Caki2 (cell line): Measurements from ENCODE around the gene HGS. TPM values are rescaled to one million over a fixed set of nuclear protein-coding genes. Genes with fewer than 3 reads are reported as not detected.
A peak's percentile ranks its signal among the peaks of the same experiment; 100 is the strongest.

Source experiments
- DNase-seq: peaks from one replicate; pipeline ENCODE4 v3.0.0-alpha.2; 2015; ENCODE audit warnings: low read depth
- in situ Hi-C: cut with HindIII; loops from 2 replicates; pipeline ENCODE4 v1.10.0; 2016; ENCODE audit warnings: low sequenced_read_pairs, low pct_unique_long_range_greater_than_20kb, mixed read lengths
- total RNA-seq: library from RNA; depleted of rRNA; stranded (reverse); fragments of >200 nt; shearing (Covaris generic); gene quantifications from 2 replicates; pipeline ENCODE4 v1.2.3, GENCODE V29; 2014; ENCODE audit warnings: low replicate concordance; rRNA removed

Gene HGS, protein sequence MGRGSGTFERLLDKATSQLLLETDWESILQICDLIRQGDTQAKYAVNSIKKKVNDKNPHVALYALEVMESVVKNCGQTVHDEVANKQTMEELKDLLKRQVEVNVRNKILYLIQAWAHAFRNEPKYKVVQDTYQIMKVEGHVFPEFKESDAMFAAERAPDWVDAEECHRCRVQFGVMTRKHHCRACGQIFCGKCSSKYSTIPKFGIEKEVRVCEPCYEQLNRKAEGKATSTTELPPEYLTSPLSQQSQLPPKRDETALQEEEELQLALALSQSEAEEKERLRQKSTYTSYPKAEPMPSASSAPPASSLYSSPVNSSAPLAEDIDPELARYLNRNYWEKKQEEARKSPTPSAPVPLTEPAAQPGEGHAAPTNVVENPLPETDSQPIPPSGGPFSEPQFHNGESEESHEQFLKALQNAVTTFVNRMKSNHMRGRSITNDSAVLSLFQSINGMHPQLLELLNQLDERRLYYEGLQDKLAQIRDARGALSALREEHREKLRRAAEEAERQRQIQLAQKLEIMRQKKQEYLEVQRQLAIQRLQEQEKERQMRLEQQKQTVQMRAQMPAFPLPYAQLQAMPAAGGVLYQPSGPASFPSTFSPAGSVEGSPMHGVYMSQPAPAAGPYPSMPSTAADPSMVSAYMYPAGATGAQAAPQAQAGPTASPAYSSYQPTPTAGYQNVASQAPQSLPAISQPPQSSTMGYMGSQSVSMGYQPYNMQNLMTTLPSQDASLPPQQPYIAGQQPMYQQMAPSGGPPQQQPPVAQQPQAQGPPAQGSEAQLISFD
- 87.1 and 96.6 TPM in 2 replicates for total RNA-seq

DNA sequence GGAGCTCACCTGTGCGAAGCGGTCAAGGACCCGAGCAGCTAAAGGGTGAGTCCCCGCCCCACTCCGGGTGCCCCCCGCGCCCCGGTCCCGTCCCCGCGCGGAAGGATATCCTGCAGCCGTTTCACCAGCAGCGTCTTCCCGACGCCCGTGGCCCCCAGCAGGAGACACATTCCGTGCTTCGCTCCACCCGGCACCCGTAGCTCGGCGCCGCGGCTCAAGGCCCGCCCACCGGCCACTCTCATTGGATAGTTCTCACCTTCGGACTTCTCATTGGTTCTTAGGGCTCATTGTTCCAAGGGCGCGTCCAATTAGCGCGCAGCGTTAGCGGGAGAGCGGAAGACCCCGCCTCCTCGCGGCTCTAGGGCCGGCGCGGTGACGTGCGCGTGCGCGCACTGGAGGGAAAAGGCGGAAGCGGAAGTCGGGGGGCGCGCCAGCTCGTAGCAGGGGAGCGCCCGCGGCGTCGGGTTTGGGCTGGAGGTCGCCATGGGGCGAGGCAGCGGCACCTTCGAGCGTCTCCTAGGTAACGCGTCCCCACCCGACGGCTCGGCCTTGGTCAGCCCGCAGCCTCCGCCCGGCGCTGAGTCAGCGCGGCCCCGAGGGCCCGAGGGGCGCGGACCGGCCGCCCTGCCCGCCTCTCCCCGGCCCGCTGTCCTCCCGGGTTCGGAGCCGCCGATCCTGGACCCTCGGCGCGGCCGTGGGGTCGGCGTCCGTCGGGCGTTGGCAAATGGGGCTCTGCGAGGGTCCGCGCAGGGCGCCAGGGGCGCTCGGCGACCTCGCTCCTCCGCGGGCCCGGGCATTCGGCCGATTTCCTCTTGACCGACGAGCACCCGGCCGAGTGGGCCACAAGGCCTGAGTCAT is at the start of gene HGS, which contains the start of gene ARL16:
Gene HGS, plus strand, starts transcription at position 428 of the 858 bp plus-strand sequence. Its CDS starts 56 bp downstream, at position 484.
Gene ARL16, minus strand, starts transcription at position 214 of the 858 bp plus-strand sequence. Its CDS starts 44 bp downstream, at position 170.
- in situ Hi-C loops, result no loop called here
- DNase-seq, result peak; percentile 99

DNA sequence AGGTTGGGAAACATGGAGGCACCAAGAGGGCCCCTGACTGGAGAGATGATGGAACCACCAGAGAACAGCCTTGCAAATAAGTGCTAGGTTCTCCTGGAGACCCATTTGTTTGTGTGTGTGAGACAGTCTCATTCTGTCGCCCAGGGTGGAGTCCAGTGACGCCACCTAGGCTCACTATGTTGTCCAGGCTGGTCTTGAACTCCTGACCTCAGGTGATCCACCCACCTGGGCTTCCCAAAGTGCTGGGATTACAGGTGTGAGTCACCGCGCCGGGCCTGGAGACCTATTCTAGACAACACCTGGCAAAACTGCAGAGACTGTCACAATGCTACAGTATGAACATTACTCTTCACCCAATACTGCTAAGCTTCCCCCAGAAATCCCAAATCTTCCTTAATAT is 48.4 kb upstream of the HGS start:
- DNase-seq, result peak; percentile 20
- in situ Hi-C loops, result no loop called here

DNA sequence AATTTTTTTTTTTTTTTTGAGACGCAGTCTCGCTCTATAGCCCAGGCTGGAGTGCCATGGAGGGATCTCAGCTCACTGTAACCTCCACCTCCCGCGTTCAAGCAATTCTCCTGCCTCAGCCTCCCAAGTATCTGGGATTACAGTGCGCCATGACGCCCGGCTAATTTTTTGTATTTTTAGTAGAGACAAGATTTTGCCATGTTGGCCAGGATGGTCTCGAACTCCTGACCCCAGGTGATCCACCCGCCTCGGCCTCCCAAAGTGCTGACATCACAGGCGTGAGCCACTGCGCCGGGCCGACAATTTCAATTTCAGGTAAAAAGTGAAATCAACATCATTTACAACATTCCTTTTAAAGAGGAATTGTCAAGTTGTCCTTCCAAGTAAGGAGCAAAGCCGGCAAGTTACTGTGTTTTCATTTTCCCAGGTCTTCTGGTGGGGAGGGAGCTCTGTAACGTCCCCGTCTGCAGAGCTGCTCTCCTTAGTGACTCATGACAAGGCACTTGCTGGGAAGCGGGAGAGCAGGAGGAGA is 47.8 kb upstream of the HGS start:
- DNase-seq, result no peak
- in situ Hi-C loops, result no loop called here

DNA sequence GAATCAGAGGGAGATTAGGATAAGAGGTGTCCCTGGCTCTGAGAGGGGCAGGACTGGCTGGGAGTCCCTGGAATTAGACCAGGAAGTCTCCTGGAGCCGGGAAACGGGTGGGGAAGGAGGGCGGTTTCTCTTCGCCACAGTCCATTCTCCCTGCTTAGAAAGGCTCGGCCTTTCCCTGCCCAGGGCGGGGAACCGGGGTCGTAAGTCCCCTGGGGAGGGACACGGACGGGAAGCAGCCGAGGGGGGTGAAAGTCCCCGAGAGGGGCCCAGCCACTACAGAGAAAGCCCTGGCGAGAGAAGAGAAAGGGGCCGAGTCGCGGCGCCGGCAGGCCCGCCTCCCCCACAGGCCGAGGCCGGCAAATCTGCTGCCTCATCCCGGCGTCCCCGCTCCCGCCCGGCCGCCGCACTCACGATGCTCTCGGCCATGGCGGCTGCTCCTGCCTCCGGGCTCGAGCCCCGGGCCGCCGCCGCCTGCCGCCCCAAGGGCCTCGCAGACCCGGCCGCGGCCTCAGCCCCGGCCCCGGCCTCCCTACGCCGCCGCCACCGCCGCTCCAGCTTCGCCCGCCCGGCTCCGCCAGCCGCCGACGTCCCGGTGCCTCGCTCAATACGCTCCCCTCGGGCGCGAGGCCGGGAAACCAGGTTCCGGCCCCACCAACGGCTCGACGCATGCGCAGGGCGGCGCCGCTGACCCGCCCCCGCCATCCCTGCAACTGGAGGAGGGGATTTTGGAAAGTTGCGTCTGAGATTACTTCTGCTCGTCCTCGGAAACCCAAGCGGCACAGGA is 47.1 kb upstream of the HGS start, which contains the start of the genes NPLOC4 and TSPAN10:
Gene NPLOC4, minus strand, starts transcription at position 608 of the 784 bp plus-strand sequence. Its CDS starts 182 bp downstream, at position 426.
Gene TSPAN10, plus strand, starts transcription at position 692 of the 784 bp plus-strand sequence. CDS start 5,217 bp downstream, outside the sequence.
- in situ Hi-C loops, result no loop called here
- DNase-seq, result peak; percentile 79

DNA sequence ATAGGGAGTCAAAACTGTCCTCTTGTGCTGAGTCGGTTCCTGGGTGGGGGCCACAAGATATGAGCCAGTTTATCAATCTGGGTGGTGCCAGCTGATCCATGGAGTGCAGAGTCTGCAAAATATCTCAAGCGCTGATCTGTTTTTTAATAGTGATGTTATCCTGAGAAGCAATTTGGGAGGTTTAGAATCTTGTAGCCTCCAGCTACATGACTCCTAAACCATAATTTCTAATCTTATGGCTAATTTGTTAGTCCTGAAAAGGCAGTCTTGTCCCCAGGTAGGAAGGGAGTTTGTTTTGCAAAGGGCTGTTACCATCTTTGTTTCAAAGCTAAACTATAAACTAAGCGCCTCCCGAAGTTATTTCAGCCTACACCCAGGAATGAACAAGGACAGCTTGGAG is 45.1 kb upstream of the HGS start:
- in situ Hi-C loops, result no loop called here

DNA sequence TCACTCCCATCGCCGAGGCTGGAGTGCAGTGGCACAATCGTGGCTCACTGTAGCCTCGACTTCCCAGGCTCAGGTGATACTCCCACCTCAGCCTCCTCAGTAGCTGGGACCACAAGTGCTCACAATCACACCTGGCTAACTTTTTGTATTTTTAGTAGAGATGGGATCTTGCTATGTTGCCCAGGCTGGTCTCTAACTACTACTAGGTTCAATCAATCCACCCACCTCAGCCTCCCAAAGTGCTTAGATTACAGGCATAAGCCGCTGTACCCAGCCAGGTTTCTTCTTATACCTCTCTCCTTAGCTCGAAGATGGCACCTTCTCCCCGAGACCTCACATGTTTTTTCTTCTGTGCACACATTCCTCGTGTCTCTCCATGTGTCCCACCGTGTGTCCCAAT is 43.8 kb upstream of the HGS start:
- no peak for DNase-seq
- in situ Hi-C loops, result no loop called here

More for the DNA sequence above, 45.1 kb upstream of the HGS start:
- no peak for DNase-seq

DNA sequence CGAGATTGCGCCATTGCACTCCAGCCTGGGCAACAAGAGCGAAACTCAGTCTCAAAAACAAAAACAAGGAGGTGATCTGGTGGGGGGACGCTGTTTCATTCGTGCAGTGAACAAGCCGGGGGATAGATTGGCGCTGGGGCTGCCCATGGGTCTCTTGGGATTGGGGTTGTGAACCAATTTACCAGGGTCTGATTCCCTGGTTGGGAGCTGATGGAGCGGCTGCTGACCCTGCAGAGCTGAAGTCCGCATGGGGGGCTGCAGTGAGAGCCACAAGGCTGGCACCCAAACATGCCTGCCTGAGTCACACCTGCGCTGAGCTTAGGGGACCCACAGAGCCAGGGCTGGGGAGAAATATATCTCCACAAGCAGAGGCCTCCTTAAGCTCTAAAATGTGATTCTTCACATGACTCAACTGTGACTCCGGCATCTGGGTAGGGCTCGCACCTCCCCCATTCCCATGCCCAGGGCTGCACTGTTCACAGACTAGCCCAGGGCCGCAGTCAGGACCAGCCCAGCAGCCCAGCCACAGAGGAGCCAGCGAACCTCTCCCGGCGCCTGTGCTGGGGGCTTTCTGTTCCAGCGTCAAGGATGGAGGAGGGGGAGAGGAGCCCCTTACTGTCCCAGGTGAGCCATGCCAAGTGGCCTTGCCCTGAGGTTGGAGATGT is 41.9 kb upstream of the HGS start:
- in situ Hi-C loops, result no loop called here

DNA sequence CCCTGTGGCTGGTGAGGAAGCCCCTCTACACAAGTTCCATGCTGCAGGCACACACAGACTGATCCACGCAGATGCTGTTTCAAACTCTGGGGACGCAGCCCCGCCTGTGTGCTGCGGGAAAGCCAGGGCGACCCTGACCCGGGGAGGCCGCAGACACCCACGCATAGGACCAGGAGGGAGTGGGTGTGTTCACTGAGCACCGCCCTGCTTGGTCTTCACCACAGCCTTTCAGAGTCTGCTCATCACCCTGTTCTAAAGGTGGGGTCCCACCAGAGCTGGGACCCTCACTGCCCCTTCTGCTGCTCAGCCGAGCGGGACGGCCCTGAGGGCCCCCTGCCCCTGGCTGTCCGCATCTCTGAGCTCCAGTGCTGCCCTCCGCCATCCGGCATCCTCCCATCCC is 39.3 kb upstream of the HGS start:
- DNase-seq, result no peak
- in situ Hi-C loops, result no loop called here

More for the DNA sequence above, 41.9 kb upstream of the HGS start:
- peak; percentile 41 for DNase-seq

DNA sequence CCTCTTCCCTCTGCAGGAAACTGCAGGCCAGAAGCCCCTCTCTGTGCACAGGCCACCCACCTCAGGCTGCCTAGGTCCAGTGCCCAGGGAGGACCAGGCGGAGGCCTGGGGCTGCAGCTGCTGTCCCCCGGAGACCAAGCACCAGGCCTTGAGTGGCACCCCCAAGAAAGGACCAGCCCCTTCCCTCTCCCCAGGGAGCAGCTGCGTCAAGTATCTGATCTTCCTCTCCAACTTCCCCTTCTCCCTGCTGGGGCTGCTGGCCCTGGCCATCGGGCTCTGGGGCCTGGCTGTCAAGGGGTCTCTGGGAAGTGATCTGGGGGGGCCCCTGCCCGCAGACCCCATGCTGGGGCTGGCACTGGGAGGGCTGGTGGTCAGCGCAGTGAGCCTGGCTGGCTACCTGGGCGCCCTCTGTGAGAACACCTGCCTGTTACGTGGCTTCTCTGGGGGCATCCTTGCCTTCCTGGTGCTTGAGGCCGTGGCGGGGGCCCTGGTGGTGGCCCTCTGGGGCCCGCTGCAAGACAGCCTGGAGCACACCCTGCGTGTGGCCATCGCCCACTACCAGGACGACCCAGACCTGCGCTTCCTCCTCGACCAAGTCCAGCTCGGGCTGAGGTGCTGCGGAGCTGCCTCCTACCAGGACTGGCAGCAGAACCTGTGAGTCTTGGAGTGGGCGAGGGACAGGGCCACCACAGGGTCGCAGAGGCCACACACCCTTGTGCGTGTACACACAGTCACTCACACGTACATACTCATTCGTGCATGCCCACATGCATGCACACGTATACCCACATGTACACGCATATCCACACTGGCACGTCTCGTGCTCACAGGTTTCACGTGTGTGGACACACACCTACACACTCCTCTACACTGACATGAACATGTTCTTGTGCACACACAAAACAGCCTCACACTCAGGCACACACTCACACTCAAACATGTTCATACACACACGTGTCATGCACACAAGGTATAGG is 38.5 kb upstream of the HGS start:
- no peak for DNase-seq
- in situ Hi-C loops, result no loop called here

DNA sequence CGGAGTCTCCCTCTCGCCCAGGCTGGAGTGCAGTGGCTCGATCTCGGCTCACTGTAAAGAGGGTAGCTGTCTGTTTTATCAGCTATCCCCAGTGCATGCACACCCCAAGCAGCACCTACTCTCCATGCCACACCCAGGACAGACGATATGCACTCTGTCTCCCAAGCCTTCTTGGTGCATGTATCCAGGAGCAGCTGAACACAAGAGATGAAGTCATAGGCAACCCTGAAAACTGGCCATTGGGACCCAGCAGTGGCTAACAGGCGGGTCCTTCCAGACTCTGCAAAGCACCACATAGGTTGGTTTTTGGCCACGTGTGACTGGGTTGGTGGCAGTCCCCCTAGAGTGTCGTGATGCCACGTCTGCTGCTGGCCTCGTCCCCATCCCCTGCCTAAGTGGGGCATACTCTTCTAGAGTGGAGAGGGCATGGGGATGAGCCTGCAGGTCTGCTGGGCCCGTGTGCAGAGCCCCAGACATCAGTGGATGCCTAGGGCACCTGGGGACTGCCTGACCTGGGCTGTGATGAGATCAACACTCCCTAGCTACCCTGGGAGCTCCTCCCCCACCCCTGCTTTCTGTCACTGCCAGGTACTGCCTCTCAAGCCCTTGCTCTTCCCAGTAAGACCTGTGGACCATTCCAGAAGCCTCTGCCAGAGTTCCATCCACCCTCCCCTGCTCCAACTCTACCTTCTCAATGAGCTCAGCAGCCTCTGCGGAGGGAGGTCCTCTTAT is 36.8 kb upstream of the HGS start:
- in situ Hi-C loops, result no loop called here
- no peak for DNase-seq

DNA sequence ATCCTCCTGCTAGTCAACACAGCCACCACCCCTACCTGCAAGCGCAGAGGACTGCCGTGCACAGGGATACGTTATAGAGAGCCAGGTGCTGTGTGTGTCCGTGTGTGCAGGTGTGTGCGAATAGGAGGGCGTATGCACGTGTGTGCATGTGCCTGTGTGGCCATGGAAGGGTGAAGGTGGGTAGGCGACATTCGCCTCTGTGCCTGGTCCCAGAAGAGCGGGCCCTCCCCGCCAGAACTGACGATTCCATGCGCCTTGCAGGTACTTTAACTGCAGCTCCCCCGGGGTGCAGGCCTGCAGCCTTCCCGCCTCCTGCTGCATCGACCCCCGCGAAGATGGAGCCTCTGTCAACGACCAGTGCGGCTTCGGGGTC is 36.2 kb upstream of the HGS start:
- in situ Hi-C loops, result no loop called here
- no peak for DNase-seq

DNA sequence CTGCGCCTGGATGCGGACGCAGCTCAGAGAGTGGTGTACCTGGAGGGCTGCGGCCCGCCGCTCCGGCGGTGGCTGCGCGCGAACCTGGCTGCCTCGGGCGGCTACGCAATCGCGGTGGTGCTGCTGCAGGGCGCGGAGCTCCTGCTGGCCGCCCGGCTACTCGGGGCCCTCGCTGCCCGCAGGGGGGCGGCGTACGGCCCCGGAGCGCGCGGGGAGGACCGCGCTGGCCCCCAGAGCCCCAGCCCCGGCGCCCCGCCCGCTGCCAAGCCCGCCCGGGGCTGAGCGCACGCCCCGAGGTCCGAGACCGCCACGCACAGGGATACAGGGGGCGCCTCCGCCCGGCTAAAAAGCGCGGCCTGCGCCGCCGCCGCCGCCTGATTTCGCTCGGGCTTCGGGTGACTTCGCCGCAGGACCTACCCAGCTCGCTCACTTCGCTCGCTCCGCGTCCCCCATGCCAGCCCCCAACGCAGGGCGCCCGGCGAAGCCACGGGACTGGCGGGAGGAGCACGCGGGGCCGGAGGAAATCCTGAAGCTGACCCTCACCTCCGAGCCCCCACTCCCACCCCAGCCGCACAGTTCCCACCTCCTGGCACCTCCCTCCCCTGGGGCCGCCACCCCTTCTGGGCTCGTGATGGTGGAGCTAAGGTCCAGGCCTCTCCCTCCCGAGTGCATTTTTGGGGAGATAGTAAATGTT is 35.7 kb upstream of the HGS start:
- in situ Hi-C loops, result no loop called here
- no peak for DNase-seq

DNA sequence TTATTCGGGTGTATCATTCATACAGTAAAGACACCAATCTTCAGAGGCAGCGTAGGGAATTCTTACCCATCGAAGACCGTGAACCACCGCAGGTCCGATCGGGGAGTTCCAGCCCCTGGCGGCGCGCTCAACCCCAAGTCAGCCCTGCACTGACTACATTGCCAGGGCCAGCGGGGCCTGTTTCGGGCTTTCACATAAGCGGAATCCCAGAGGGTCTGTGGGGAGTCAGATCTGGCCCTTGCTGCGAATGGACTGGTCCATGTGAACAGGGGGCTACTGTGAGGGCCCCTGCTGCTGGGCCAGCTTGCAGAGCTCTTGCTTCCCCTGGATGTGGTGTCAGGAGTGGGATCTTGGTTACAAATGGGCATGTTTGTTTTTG is 35.1 kb upstream of the HGS start:
- DNase-seq, result no peak
- in situ Hi-C loops, result no loop called here

DNA sequence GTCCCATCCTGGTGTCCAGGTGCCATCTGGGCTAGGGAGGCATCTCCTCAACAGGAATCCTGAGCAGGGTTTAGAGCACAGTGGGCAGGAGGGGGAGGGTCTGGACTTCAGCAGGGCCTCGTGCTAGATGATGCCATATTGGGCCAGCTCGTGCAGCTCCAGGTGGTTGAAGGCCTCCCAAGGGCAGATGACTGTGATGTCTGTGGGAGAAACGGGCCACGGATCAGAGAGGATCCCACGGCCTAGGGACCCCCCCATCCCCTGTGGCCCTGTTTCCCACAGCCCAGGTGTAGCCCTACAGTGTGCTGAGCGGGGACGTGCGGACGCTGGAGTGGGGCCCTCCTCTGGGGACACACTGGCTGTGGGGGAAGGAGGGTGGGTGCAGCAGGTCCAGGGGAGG is 32.9 kb upstream of the HGS start:
- DNase-seq, result no peak
- in situ Hi-C loops, result no loop called here

DNA sequence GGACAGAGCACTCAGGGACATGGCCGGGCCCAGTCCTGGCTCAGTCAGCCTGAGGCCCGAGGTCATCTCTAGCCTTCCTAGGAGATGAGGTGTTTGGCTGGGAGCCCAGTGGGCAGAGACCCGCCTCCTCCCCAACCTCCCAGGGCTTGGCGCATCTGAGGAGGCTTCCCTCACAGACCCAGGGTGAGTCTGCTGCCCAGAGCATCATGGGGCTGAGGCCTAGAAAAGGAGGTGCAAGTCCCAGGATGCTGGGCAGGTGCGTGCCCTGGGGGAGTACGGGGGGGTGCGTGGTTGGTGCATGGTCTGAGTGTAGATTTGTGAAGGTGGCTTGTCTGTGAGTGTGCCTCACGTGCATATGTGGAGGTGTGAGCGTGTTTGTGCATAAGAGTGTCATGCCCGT is 32.1 kb upstream of the HGS start:
- peak; percentile 80 for DNase-seq
- in situ Hi-C loops, result no loop called here
